NB4 (cell line): ENCODE data around the gene TMEM30B.

Experiments
- DNase-seq: peaks from one replicate; pipeline ENCODE4 v3.0.0; 2010; ENCODE audit warnings: low read depth
- H3K4me3 ChIP-seq: one replicate; pipeline ENCODE4 v1.5.1; 2011; ENCODE audit warnings: mild to moderate bottlenecking, low read depth, low read length, moderate library complexity
- MYC ChIP-seq: IDR thresholded peaks from 2 replicates; pipeline ENCODE4 v1.6.1; 2011; ENCODE audit warnings: low read depth, low read length
- POLR2A ChIP-seq: IDR thresholded peaks from 2 replicates; pipeline ENCODE4 v1.6.1; 2011; ENCODE audit warnings: mild to moderate bottlenecking; ENCODE audit not compliant: insufficient read length; ENCODE audit errors: extremely low read depth
- TF ChIP-seq, protein P1 (sequence below): IDR thresholded peaks from 2 replicates; pipeline ENCODE4 v1.6.1; 2011; ENCODE audit warnings: low read depth, low read length
- TF ChIP-seq, protein P2 (sequence below): IDR thresholded peaks from one replicate; pipeline ENCODE4 v1.5.1; 2012; ENCODE audit warnings: low read depth, low read length

TMEM30B gene

DNA sequence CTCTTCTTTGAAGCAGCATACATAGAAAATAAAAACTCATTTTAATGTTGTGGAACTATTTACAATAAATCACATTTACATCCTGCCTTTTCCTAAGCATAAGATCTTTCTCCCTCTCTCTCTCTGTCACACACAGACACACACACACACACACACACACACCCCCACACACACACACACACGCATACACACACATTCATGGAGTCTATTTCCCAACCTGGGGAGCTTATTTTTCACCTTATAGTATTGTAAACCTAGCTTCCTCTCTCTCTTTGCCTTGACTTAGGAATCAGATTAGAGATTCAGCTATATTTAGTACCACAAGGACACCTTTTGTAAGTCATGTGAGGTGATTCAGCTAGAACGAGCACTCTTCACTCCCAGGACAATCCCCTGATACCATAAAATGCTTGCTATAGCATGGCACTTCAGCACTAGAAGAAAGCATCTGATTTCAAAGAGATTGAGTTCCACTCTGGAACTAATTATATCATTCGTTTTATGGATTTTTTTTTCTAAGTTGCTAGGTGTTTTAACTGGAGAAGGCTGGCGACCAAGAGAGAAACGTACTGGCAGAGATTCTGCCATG is 23.6 kb downstream of the TMEM30B start:
- no peak overlapping the region for H3K4me3 ChIP-seq
- TF ChIP-seq, protein P1, sequence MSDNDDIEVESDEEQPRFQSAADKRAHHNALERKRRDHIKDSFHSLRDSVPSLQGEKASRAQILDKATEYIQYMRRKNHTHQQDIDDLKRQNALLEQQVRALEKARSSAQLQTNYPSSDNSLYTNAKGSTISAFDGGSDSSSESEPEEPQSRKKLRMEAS = no peak
- TF ChIP-seq, protein P2, sequence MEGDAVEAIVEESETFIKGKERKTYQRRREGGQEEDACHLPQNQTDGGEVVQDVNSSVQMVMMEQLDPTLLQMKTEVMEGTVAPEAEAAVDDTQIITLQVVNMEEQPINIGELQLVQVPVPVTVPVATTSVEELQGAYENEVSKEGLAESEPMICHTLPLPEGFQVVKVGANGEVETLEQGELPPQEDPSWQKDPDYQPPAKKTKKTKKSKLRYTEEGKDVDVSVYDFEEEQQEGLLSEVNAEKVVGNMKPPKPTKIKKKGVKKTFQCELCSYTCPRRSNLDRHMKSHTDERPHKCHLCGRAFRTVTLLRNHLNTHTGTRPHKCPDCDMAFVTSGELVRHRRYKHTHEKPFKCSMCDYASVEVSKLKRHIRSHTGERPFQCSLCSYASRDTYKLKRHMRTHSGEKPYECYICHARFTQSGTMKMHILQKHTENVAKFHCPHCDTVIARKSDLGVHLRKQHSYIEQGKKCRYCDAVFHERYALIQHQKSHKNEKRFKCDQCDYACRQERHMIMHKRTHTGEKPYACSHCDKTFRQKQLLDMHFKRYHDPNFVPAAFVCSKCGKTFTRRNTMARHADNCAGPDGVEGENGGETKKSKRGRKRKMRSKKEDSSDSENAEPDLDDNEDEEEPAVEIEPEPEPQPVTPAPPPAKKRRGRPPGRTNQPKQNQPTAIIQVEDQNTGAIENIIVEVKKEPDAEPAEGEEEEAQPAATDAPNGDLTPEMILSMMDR = no peak
- TF ChIP-seq MYC = no peak
- DNase-seq = no peak

DNA sequence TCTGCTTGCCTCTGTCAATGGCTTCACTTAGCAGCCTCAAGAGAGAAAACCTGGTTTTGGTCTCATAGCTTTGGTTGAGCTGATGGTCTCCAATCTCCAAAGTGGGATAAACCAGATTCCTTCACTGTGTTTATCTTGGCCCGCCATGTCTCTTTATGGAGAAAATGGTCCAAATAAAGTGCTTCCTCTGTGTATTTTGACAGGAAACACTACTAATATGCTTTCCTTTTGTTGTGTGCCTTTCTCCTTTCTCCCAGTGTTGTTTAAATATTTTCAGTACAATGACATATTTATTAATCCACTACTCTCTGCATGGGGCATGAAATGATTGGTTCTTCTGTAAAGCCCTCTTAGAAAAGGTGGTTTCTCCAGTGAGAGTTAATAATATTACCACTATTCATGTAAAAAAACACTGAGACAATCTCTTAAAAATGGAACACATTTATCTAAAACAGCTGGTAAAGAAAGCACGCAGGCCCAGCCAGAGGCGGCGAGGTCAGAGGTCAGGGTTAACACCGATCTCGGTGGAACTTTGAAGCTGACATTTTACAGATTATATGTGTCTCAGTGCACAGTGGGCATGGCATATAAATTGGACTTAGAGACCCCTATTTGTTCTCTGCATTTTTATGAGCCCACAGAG is 24.2 kb downstream of the TMEM30B start:
- TF ChIP-seq, protein P2 = no peak
- TF ChIP-seq MYC (no peak), POLR2A (no peak)
- H3K4me3 ChIP-seq = no peak overlapping the region
- no peak for DNase-seq

DNA sequence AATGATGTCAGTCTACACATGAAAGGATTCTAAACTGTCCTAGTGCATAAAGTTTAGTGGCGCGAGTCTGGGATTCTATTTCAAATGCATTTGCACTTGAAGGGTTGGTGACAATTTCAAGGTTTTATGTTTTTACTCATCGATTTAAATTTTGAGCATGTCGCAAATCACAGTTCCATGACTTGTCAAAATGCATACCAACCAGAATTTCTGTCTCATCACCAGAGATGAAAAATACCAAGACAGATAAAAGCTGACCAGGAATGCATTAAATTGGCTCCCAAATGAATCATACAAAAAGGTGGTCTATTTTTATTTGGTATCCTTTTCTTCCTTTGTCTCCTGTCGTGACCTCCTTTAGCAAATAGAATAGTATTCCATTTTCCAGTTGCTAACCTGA is 25.2 kb downstream of the TMEM30B start:
- no peak overlapping the region for H3K4me3 ChIP-seq
- TF ChIP-seq MYC (no peak), POLR2A (no peak)
- no peak for DNase-seq

DNA sequence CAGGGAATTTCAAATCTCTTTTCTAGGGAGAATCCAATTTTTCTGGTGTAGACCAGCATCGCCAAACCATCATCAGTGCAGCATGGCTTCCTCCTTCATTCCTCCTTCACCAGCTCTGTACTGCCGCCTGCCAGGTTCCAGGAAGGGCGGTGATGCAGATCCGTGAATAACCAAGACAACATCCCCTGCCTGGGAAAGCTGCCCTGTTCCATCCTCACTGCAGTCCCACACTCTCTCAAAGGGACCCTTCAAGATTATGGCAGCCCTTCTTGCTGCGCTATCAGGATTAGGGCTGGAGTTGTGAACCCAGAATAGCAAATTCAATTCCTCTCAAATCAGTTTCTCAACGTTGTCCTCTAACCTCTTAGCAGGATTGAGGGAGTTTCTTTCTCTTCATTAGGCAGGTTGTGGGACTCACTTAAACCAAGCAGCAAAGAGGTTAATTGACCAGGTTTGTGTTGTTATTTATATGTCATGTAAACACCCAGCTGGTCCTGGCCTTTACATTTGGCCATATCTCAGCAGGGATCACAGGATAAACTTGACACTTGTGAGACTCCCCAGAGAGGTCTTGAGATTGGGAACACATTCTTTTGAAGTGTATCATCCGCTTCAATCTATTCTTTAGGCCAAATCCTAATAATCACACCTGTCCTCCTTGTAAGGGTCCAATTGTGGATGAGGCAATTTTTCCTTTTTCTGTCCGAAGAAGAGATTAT is 26.2 kb downstream of the TMEM30B start:
- no peak for DNase-seq
- H3K4me3 ChIP-seq = no peak overlapping the region
- TF ChIP-seq, protein P1 = no peak
- TF ChIP-seq MYC (no peak), POLR2A (no peak)
- TF ChIP-seq, protein P2 = no peak

DNA sequence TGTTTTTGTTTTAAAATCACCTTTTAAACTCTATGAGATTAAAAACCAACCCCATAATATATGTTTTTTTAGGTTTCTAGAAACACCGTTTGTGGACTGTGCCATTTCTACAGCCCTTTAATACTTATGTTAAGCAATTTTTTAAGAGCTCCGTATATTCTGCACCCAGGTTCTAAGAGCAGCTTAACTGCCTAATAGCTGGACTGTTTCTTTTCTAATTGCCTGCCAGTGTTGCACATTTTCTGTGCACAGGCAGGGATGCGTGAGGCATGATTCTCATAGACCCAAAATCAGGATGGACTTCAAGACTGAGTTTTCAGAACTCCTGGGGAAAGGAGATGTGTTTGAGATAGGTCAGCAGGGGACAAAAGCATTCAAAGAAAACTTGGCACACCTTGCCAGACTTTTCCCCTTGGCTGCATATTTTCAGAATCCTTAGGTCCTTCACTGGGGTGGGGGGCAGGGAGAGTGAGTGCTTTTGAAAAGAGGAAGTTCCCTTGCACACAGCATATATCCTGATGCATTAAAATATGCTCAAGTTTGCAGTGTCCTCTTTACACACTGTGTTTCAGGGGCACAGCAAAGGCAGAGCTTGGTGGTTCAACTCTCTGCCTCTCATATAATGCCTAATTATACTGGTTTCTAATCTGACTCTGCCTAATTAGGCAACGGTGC is 27.9 kb downstream of the TMEM30B start:
- no peak overlapping the region for H3K4me3 ChIP-seq
- peak; percentile 59 for DNase-seq
- TF ChIP-seq POLR2A (no peak), MYC (no peak)
- TF ChIP-seq, protein P1 = no peak
- TF ChIP-seq, protein P2 = no peak

DNA sequence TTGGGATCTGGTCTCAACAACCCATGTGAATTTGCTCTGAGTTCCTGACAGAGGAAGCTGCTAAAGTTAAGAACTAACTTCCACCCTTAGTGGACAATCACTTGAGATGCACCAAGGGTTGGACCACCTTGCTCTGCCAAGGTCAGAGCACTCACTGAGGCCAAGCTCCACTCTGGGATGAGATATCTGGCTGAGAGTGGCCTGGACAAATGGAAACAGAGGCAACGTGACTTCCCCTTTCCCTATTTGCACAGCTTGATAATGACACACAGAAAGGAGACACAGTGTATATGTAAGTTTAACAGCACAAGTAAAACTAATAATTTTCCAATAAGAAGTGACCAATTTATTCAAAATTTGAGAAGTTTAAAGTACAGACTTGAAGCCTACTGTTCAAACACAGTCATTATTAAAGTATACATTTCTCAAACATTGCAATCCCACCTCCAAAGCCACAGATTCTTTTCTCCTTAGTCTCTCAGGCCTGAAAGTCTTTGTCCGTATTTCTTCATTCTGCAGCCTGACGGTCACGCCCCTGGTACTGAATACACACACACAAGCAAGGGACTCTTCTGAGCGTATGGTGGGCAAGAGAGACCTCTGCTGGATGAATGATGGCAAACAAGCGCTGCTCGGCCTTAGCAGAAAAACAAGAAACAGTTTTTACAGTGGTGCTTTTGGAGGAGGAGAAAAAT is 28.6 kb downstream of the TMEM30B start:
- DNase-seq = peak; percentile 86
- TF ChIP-seq, protein P2 = peak; percentile 78
- TF ChIP-seq MYC (no peak), POLR2A (no peak)
- TF ChIP-seq, protein P1 = 0 out of 2 replicates have a peak, but pooled peaks have one; percentile 13
- no peak overlapping the region for H3K4me3 ChIP-seq
